Measurements from ENCODE around the gene ZHX3.

DNA sequence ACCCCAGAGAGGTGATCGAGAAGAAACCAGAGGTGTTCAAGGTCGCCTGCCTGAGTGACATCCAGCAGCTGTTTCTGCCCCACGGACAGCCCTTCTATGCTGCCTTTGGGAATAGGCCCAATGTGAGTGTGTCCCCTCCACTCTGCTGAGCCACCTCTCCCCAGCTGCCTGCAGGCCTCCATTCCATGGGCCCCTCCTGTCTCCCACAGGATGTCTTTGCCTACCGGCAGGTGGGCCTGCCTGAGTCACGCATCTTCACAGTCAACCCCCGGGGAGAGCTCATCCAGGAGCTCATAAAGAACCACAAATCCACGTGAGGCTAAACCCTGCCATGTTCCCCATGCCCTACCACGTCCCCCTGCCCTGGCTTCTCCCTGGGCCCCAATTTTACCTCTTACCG is 40.7 kb upstream of the ZHX3 start:
- TF ChIP-seq POLR2A (IDR thresholded peaks at IDR 0.05; ENCODE audit: low read depth, low read length) (no peak), POLR2AphosphoS5 (IDR thresholded peaks at IDR 0.05; ENCODE audit: low read depth, low read length) (no peak), SPI1 (IDR thresholded peaks at IDR 0.05; ENCODE audit: low read depth, low read length) (no peak), TAF1 (IDR thresholded peaks at IDR 0.05; ENCODE audit: low read depth, low read length) (no peak), POU2F2 (IDR thresholded peaks at IDR 0.05; ENCODE audit: low read depth, low read length) (no peak), PAX5 (IDR thresholded peaks at IDR 0.05; ENCODE audit: insufficient read depth, low read length, severe bottlenecking) (no peak)

Measured in GM12891 (cell line).